Effector memory CD4-positive, alpha-beta T cell (primary cell): ENCODE measurements around the gene TMEM258.

Source experiments
- DNase-seq, 3 donors: peaks; one replicate each; pipeline ENCODE4 v3.0.0-alpha.2; 2020
- H3K27ac ChIP-seq: 2 replicates; pipeline ENCODE4 v1.7.0; 2013; ENCODE audit warnings: mild to moderate bottlenecking, low read length, moderate library complexity; ENCODE audit not compliant: insufficient read depth, poor library complexity, severe bottlenecking
- H3K27me3 ChIP-seq: replicated peaks from 2 replicates; pipeline ENCODE4 v1.7.0; 2013; ENCODE audit warnings: mild to moderate bottlenecking, low read length; ENCODE audit not compliant: insufficient read depth, control insufficient read depth, poor library complexity, severe bottlenecking
- H3K36me3 ChIP-seq: 2 replicates; pipeline ENCODE4 v1.7.0; 2013; ENCODE audit warnings: mild to moderate bottlenecking, low read length, moderate library complexity; ENCODE audit not compliant: control insufficient read depth, insufficient read depth
- H3K4me1 ChIP-seq: 2 replicates; pipeline ENCODE4 v1.7.0; 2013; ENCODE audit warnings: low read length, mild to moderate bottlenecking; ENCODE audit not compliant: control insufficient read depth, insufficient read depth, poor library complexity, severe bottlenecking
- H3K4me3 ChIP-seq: 2 replicates; pipeline ENCODE4 v1.7.0; 2013; ENCODE audit warnings: low read length, low read depth, mild to moderate bottlenecking; ENCODE audit not compliant: insufficient read depth, poor library complexity, severe bottlenecking
- H3K9me3 ChIP-seq: 2 replicates; pipeline ENCODE4 v1.7.0; 2013; ENCODE audit warnings: mild to moderate bottlenecking, low read length, moderate library complexity; ENCODE audit not compliant: control insufficient read depth

The TMEM258 gene

DNA sequence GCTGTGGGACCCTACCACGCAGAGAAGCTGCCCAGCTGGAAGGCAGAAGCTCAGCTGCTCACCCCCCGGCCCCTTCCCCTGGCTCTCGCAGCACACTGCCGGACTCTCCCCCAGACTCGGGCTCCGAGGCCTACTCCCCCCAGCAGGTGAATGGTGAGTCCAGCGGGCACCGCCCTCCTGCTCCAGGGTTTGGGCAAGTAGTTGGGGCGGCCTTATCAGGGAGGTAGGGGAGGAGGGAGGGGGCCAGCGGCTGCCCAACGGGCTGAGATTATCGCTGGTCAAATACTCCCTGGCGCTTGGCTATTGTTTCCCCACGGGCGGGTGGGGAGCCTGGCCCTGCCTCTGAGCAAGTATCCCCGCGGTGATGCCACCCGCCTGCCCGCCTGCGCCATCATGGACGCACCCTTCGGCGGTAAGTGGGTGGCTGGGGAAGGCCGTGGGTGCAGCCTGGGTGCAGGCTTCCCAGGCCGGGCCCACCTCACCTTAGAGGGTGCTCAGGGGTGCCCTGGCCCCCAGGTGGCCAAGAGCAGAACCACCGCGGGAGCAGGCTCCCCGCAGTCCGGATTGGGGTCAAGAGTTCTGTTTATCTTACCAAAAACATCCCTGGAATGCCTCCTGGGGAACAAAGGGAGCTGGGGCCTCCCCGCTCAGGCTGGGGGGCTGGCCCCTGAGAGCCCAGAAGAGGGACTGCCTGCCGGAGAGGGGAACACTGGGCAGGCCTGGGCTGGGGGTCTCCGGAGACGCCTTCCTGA lies 23.1 kb downstream of the TMEM258 start:
- Histone ChIP-seq H3K9me3 (no peaks in the 10 kb centered on the region), H3K27ac (no peak overlapping the region), H3K4me1 (peaks cover 11% of the 10 kb centered on the region), H3K27me3 (no peaks in the 10 kb centered on the region), H3K4me3 (no peak overlapping the region), H3K36me3 (no peaks in the 10 kb centered on the region)
- no peak for DNase-seq

DNA sequence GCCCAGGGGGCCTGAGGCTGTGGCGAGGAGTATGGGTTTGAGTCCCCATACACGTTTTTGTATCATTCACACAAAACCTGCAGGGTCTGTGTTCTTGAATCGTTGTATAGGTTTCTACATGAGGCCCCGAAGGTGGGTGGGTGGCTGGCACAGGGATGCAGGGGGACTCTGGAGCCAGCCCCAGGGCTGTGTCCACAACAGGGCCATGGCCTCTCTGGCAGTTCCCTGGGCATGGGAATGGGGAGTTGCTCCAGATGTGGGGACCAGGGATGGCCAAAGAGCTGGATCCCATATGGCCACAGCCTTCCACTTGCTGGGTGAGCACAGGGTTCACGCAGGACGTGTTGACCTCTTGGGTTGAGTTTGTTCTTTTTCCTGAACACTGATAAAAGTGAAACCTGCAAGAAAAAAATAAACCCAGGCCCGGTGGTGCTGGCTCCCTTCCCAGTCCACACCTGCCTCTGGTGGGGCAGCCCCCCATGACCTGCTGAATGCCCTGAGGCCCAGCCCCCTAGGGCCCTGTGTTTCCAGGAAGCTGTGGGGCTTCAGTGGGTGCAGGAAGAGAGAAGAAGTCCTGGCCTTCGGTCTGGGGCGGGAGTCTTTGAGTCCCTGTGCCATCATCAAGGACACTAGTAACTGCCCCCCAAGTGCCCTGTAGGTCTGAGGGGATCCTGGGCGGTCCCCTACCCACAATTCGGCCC lies 23.9 kb downstream of the TMEM258 start:
- Histone ChIP-seq H3K4me3 (no peak overlapping the region), H3K27me3 (no peaks in the 10 kb centered on the region), H3K27ac (no peak overlapping the region), H3K9me3 (no peaks in the 10 kb centered on the region), H3K4me1 (peaks cover 11% of the 10 kb centered on the region), H3K36me3 (no peaks in the 10 kb centered on the region)
- no peak for DNase-seq

GRCh38 chr11:61766353-61766841 lies 26.0 kb downstream of the TMEM258 start:
- no peak for DNase-seq
- H3K4me3 ChIP-seq = no peak overlapping the region
- no peaks in the 10 kb centered on the region for H3K27me3 ChIP-seq
- no peaks in the 10 kb centered on the region for H3K4me1 ChIP-seq
- no peaks in the 10 kb centered on the region for H3K9me3 ChIP-seq
- H3K36me3 ChIP-seq = no peaks in the 10 kb centered on the region
- H3K27ac ChIP-seq = no peak overlapping the region

DNA sequence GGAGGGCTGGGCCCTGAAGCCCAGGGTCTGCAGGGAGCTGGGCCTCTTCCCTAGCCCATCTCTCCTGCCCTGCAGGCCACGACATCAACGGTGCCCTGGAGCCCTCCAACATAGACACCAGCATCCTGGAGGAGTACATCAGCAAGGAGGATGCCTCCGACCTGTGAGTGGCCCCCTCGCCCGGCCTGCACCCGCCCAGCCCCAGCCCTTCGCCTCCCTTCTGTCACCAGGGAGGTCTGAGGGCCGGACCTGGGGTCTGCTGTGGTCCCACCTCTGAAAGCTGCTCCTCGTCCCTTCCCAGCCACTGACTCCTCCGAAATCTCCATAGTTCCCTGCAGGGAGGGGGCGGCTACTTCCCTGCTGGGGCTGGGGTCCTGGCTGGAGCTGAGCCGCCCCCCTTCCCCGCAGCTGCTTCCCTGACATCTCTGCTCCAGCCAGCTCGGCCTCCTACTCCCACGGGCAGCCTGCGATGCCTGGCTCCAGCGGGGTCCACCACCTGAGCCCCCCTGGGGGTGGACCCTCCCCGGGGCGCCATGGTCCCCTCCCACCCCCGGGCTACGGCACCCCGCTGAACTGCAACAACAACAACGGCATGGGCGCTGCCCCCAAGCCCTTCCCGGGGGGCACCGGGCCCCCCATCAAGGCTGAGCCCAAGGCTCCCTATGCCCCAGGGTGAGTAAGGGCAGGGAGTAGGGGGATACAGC lies 26.7 kb downstream of the TMEM258 start:
- no peak overlapping the region for H3K4me3 ChIP-seq
- DNase-seq = no peak
- no peaks in the 10 kb centered on the region for H3K36me3 ChIP-seq
- H3K27me3 ChIP-seq = no peaks in the 10 kb centered on the region
- H3K4me1 ChIP-seq = no peaks in the 10 kb centered on the region
- no peak overlapping the region for H3K27ac ChIP-seq
- no peaks in the 10 kb centered on the region for H3K9me3 ChIP-seq

DNA sequence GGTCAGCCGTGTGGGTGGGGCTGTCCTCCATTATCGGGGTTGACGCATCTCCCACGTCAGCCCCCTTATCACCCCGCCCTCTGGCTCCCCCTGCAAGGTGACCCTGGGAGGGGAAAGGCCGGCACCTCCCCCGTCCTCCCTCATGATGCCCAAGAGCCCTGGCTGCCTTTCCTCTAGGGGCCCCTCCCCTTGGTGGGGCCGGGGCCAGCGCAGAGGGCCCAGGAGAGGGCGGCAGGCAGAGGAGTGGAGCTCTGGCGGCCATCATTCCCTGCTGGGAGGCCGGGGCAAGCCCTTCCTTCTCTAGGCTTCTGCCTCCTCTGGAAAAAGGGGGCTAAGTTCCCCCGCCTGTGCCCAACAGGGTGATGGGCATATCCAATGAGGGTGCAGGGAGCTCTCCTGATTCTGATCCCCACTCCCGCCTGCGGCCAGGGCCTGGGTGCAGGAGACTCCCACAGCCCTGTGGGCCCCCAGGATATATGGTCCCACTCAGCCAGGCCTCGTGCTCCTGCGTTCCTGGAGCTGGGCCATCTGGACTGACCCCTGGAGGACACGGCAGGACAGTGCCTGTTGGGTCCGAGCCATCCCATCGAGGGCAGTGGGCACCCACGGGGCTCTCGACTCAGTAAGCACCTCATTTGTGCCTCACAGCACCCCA lies 27.7 kb downstream of the TMEM258 start:
- H3K4me3 ChIP-seq = no peak overlapping the region
- no peak overlapping the region for H3K27ac ChIP-seq
- H3K36me3 ChIP-seq = no peaks in the 10 kb centered on the region
- H3K4me1 ChIP-seq = no peaks in the 10 kb centered on the region
- no peak for DNase-seq
- no peaks in the 10 kb centered on the region for H3K9me3 ChIP-seq
- no peaks in the 10 kb centered on the region for H3K27me3 ChIP-seq

GRCh38 chr11:61763930-61764605 lies 28.3 kb downstream of the TMEM258 start:
- H3K4me1 ChIP-seq = no peaks in the 10 kb centered on the region
- no peak overlapping the region for H3K27ac ChIP-seq
- no peaks in the 10 kb centered on the region for H3K27me3 ChIP-seq
- H3K4me3 ChIP-seq = no peak overlapping the region
- H3K36me3 ChIP-seq = no peaks in the 10 kb centered on the region
- DNase-seq = no peak
- no peaks in the 10 kb centered on the region for H3K9me3 ChIP-seq

- Histone ChIP-seq H3K36me3 (no peaks in the 10 kb centered on the region), H3K4me3 (no peak overlapping the region), H3K9me3 (no peaks in the 10 kb centered on the region), H3K27ac (no peak overlapping the region), H3K27me3 (no peaks in the 10 kb centered on the region), H3K4me1 (no peaks in the 10 kb centered on the region)
- DNase-seq = no peak
Observed at GRCh38 chr11:61762798-61763197, 29.6 kb downstream of the TMEM258 start.

- Histone ChIP-seq H3K27me3 (no peaks in the 10 kb centered on the region), H3K4me1 (no peaks in the 10 kb centered on the region), H3K27ac (no peak overlapping the region), H3K36me3 (no peaks in the 10 kb centered on the region), H3K9me3 (no peaks in the 10 kb centered on the region), H3K4me3 (no peak overlapping the region)
- DNase-seq = no peak
Observed at GRCh38 chr11:61762223-61762615, 30.2 kb downstream of the TMEM258 start.

DNA sequence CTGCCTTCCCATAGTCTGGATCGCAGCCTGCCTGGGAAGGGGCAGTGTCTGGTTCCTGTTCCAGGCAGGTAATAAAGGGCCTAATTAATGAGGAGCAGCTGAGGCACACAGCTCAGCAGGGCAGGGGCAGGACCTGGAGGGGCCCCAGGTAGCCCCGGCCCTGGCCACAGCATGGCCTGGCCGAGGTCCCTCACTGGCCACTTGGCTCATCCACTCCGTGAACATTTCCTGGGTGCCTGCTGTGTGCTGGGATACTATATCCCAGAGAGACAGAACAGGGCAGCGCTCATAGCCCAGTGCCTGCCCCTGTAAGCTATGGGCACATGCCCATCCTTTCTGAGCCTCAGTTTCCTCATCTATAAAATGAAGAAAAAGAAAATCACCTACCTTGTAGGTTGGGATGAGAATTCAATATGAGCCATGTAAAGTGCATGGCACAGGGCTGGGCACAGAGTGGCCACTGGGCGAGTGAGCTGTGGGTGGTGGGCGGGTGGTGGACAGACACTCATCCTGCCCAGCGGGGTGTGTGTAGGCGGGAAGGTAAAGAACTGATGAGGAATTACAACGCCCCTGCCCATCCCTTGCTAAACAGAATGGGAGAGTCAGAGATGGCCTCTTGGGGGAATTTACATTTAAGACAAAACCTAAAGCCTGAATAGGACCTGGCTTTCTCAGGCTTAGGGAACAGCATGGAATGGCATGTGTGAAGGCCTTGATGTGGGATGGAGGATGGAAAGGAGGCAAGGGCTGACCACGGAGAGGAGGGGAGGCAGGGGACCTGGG lies 30.8 kb downstream of the TMEM258 start:
- DNase-seq = no peak
- H3K4me3 ChIP-seq = no peak overlapping the region
- no peaks in the 10 kb centered on the region for H3K4me1 ChIP-seq
- no peaks in the 10 kb centered on the region for H3K36me3 ChIP-seq
- H3K9me3 ChIP-seq = no peaks in the 10 kb centered on the region
- H3K27me3 ChIP-seq = no peaks in the 10 kb centered on the region
- no peak overlapping the region for H3K27ac ChIP-seq
